HG03342 (cell line): Measurements from ENCODE around the gene KIF26B.

Experiments
- ATAC-seq: cut with Tn5 transposase; IDR thresholded peaks from one replicate; pipeline ENCODE4 v1.9.1; 2021; ENCODE audit warnings: mild to moderate bottlenecking, moderate library complexity; ENCODE audit not compliant: unreplicated experiment

The KIF26B gene

DNA sequence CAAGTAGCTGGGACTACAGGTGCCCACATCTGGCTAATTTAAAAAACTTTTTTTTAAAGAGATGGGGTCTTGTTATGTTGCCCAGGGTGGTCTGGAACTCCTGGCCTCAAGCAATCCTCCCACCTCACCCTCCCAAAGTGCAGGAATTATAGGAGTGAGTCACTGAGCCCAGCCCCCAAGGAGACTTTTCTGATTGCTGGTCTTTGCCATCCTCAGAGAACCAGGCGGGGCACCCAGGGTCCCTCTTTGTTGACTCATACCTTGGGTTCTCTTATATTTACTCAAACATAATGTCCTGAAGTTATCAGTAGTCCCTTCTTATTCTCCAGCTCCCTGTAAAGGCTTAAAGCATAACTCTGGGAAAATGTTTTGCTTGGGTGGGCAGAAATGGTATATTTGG, 51.1 kb downstream of the KIF26B start:
- no peak for ATAC-seq

GRCh38 chr1:245207056-245207638, 52.4 kb downstream of the KIF26B start:
- ATAC-seq: no peak

- no peak for ATAC-seq
These were observed 53.0 kb downstream of the KIF26B start for GRCh38 chr1:245207801-245208200.

DNA sequence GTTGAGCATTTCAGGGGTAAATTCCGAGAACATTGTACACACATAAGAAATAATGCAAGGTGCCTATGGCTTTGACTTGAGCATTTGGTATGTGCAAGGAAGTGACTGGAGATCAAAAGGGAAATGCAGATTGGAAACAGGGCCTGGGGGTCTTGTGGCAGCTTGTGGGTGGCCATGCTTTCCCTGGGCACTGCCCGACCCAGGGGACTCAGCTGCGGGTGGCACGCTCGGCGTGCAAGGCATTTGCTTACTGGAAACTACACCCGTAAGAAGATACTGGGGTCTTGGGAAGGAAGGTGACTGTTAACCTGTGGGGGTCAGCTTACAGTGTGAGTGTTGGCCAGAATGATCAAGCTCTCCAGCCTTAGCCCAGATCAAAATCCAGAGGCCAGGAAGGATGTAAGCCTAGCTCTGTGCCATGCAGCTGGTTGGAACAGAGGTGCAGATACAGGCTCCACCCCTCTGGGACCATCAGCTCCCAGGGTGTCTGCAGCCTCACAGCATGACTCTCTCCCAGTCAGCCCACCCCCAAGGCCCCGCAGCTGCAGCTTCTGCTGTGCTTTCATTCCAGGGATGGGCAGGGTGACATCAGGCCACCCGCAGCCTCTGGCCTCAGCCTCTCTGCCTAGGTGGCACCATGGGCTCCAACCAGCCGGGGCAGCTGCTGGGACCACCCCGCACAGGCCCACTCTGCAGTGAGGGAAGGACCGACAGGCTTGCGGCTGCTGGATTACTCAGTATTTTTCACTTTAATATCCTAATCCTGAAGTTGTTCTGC, 55.1 kb downstream of the KIF26B start:
- no peak for ATAC-seq

- no peak for ATAC-seq
These were observed 56.4 kb downstream of the KIF26B start for GRCh38 chr1:245211035-245211749.

GRCh38 chr1:245211761-245212160, 57.0 kb downstream of the KIF26B start:
- ATAC-seq: no peak

DNA sequence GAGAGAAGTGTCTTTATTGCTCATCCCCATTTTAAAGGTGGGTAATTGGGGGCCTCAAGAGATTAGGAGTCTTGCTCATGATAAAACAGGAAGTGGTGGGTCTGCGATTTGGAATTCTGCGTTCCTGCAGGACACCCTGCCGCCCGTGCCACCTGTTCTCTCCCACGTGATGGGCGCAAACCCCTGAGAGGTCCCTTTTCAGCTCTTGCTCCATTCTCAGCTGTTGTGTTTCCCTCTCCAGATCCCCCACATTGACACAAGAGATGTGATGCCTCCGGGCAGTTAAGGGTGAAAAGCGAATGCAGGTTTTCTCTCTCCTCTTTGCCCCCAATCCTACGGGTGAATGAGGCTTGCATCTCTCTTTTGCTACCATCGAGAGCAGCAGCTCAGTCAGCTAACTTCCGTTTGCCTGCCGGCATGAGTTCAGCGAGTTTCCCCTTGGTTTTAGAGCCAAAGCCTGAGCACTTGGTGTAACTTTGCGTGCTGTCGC, 57.5 kb downstream of the KIF26B start:
- ATAC-seq: no peak

- ATAC-seq: no peak
These were observed 58.5 kb downstream of the KIF26B start for GRCh38 chr1:245213066-245213831.

DNA sequence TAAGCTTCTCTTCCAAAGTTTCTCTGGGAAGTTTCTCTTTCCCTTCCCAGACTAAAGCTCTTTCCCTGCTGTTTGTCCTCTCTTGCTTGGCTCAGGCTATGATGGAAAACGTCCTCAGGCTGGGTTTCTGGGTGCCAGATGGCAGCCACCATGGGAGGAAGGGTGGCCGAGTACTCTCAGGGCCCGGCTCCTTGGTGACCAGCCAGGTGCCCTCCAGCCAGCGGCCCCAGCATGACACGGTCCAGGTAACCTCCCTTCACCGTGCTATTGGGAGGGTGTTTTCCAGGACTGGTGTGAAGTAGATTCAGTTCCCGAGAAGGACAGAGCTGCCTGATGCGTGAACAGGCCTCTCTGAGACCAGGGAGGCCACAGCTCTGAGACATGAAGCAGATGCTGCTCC, 60.3 kb downstream of the KIF26B start:
- ATAC-seq: no peak

- ATAC-seq: no peak
These were observed 61.8 kb downstream of the KIF26B start for GRCh38 chr1:245216366-245217115.

- ATAC-seq: no peak
These were observed 63.2 kb downstream of the KIF26B start for GRCh38 chr1:245217853-245218608.

GRCh38 chr1:245220381-245220985, 65.7 kb downstream of the KIF26B start:
- no peak for ATAC-seq

- no peak for ATAC-seq
These were observed 67.0 kb downstream of the KIF26B start for GRCh38 chr1:245221805-245222204.

- no peak for ATAC-seq
These were observed 68.3 kb downstream of the KIF26B start for GRCh38 chr1:245222931-245223595.

GRCh38 chr1:245225322-245226202, 70.8 kb downstream of the KIF26B start:
- no peak for ATAC-seq

DNA sequence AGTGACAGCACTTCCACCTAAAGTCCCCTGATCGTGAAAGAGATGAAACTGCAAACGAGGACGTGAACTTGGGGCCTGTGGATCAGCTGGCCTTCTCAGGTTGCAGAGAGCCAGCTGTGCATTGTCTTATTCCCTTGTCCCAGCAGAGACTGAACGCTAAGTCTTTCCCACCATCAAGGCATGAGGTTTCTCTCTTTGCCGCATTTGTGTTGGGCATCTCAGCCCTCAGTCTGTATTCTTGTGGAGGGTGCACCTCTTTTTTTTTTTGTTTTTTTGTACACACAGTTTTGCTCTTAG, 71.4 kb downstream of the KIF26B start:
- ATAC-seq: no peak

DNA sequence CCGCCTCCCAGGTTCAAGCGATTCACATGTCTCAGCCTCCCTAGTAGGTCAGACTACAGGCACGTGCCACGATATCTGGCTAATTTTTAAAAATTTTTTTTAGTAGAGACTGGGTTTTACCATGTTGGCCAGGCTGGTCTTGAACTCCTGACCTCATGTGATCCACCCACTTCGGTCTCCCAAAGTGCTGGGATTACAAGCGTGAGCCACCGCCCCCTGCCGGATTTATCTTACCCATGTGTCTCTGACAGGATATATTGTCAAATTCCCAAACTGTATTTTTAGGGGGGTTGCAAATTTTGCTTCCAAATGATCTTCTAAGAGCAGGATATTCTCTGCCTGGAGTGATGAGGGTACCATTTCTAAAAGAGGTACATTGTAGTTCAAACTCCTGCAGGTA, 74.3 kb downstream of the KIF26B start:
- ATAC-seq: no peak

DNA sequence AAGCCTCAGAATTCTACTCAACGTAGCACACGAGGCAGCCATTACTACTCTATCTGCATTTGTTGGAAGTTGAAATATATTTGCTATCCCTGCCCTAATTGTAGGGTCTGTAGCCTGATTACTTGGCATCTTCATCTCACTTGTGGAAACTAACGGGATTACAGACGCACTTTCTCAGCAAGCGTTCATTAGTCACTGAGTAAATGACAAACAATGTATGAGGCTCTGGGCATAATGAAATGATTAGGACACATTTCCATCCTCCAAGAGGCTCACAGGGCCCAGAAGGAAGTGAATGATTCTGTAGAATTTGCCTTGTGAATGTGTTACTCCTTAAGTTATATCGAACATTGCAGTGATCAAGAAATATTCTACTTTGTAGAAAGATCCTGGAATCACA, 78.1 kb downstream of the KIF26B start:
- no peak for ATAC-seq
